ENCODE results near the gene SYPL2.

SYPL2 gene

GRCh38 chr1:109466452-109467300 lies at the start of gene SYPL2:
Gene SYPL2 (plus strand): TSS chr1:109466546. CDS start chr1:109466844, 298 bp downstream.
- H3K36me3 ChIP-seq (ENCODE audit: insufficient read depth, low read length), result no peaks in the 10 kb centered on the region
- H3K4me1 ChIP-seq (ENCODE audit: insufficient read depth, low read length), result peaks cover 4% of the 10 kb centered on the region
- no peaks in the 10 kb centered on the region for H3K9me3 ChIP-seq (ENCODE audit: low read length)
- peaks cover 69% of the 10 kb centered on the region for H3K27me3 ChIP-seq (ENCODE audit: insufficient read depth, low read length)
- H2AFZ ChIP-seq (ENCODE audit: low read depth, low read length), result peak within 1 kb of the TSS; percentile 70
- peak within 1 kb of the TSS; percentile 48 for H3K4me3 ChIP-seq (ENCODE audit: low read length)

DNA sequence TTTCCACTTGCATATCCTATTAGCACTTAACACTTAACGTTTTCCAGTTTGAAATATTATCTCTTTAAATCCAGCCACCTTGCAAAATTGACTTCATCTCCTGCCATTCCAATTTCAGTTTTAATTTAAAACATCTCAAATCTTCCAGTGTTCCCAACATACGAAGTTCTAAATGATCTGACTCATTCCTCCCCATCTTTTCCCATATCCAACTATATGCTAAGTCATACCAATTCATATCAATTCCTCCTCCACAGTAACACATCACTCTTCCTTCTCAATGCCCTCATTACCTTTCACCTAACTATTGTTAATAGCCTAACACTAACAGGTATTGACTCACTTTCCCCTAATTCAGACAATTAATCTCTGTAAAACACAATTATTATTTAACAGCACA lies 42.8 kb upstream of the SYPL2 start:
- Histone ChIP-seq H3K4me3 (ENCODE audit: low read length) (no peak overlapping the region), H3K27me3 (ENCODE audit: insufficient read depth, low read length) (no peaks in the 10 kb centered on the region), H3K9me3 (ENCODE audit: low read length) (no peaks in the 10 kb centered on the region), H3K36me3 (ENCODE audit: insufficient read depth, low read length) (peaks cover 25% of the 10 kb centered on the region), H2AFZ (ENCODE audit: low read depth, low read length) (no peak overlapping the region), H3K4me1 (ENCODE audit: insufficient read depth, low read length) (peaks cover 13% of the 10 kb centered on the region)

DNA sequence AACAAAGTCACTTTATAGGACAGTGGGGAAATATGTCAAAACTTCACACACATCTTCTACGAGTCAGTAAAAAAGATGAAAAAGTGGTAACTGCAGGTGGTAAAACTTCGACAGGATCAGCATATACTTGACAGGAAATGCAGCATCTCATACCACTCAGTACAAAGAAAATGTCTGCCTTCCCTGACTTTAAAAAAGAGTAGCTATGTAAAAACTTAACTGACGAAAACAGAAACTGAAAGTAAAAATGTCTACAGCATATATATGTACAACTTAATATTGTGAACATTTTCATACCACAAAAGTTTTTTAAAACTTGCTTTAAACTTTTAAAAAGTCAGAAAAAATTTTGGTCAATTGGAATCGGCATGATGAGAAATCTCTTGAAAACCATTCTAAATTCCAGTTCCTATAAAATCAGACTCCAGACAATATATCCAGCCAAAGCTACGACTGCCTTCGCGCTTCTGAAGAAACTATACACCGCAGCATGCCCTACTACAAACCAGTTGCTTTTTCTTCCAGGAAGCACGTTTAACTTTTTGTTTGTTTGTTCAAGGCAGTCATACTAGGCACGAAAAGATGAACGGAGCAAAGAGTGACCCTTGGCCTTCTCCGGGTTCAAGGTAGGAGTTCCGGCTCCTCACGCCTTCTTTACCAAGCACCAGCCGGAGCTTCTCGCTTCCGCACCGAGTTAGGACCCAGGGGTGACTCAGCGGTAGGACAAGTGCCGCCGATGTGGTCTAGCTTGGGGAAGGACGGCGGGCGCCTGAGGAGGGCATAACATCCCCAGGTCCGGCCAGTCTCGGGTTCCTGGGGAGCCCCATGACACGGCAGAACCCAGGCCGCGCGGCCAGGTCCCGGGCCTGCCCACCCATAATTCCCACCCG lies 40.7 kb upstream of the SYPL2 start:
- H3K4me1 ChIP-seq (ENCODE audit: insufficient read depth, low read length), result peaks cover 13% of the 10 kb centered on the region
- no peaks in the 10 kb centered on the region for H3K27me3 ChIP-seq (ENCODE audit: insufficient read depth, low read length)
- H3K36me3 ChIP-seq (ENCODE audit: insufficient read depth, low read length), result peaks cover 9% of the 10 kb centered on the region
- no peak overlapping the region for H2AFZ ChIP-seq (ENCODE audit: low read depth, low read length)
- no peaks in the 10 kb centered on the region for H3K9me3 ChIP-seq (ENCODE audit: low read length)
- H3K4me3 ChIP-seq (ENCODE audit: low read length), result peak overlapping the region; percentile 86

GRCh38 chr1:109426281-109427170 lies 39.8 kb upstream of the SYPL2 start, which contains the start of gene PSMA5:
Gene PSMA5 (minus strand): TSS chr1:109426448. CDS start chr1:109426330, 118 bp downstream.
- H3K9me3 ChIP-seq (ENCODE audit: low read length), result no peaks in the 10 kb centered on the region
- H2AFZ ChIP-seq (ENCODE audit: low read depth, low read length), result peak within 1 kb of the TSS; percentile 81
- peaks cover 2% of the 10 kb centered on the region for H3K36me3 ChIP-seq (ENCODE audit: insufficient read depth, low read length)
- peak within 1 kb of the TSS; percentile 86 for H3K4me3 ChIP-seq (ENCODE audit: low read length)
- H3K27me3 ChIP-seq (ENCODE audit: insufficient read depth, low read length), result no peaks in the 10 kb centered on the region
- peaks cover 13% of the 10 kb centered on the region for H3K4me1 ChIP-seq (ENCODE audit: insufficient read depth, low read length)

DNA sequence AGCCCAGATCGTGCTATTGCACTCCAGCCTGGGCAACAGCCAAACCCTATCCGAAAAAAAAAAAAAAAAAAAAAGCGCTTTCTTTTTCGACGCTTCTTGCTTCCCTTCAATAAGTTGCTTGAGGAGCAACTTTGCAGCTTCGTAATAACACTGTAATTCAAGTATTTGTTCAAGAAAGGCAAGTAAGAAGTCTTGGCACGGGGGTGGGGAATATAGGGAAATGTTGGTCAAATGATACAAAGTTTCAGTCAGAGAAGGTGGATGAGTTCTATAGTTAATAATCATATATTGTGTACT lies 39.2 kb upstream of the SYPL2 start:
- Histone ChIP-seq H3K36me3 (ENCODE audit: insufficient read depth, low read length) (no peaks in the 10 kb centered on the region), H3K27me3 (ENCODE audit: insufficient read depth, low read length) (no peaks in the 10 kb centered on the region), H3K9me3 (ENCODE audit: low read length) (no peaks in the 10 kb centered on the region), H3K4me3 (ENCODE audit: low read length) (peak overlapping the region; percentile 86), H2AFZ (ENCODE audit: low read depth, low read length) (peak overlapping the region; percentile 81), H3K4me1 (ENCODE audit: insufficient read depth, low read length) (peaks cover 13% of the 10 kb centered on the region)

GRCh38 chr1:109432336-109432735 lies 34.0 kb upstream of the SYPL2 start:
- no peak overlapping the region for H3K4me3 ChIP-seq (ENCODE audit: low read length)
- no peak overlapping the region for H2AFZ ChIP-seq (ENCODE audit: low read depth, low read length)
- H3K36me3 ChIP-seq (ENCODE audit: insufficient read depth, low read length), result no peaks in the 10 kb centered on the region
- no peaks in the 10 kb centered on the region for H3K9me3 ChIP-seq (ENCODE audit: low read length)
- H3K4me1 ChIP-seq (ENCODE audit: insufficient read depth, low read length), result peaks cover 5% of the 10 kb centered on the region
- no peaks in the 10 kb centered on the region for H3K27me3 ChIP-seq (ENCODE audit: insufficient read depth, low read length)

DNA sequence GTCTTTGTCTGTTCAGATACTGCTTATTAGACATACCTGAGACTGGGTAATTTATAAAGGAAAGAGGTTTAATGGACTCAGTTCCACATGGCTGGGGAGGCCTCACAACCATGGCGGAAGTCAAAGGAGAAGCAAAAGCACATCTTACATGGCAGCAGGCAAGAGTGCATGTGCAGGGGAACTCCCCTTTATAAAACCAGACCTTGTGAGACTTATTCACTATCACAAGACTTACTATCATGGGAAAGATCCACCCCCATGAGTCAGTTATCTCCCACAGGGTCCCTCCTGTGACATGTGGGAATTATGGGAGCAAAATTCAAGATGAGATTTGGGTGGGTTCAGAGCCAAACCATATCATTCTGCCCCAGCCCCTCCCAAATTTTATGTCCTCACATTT lies 33.0 kb upstream of the SYPL2 start:
- H3K27me3 ChIP-seq (ENCODE audit: insufficient read depth, low read length), result no peaks in the 10 kb centered on the region
- no peak overlapping the region for H2AFZ ChIP-seq (ENCODE audit: low read depth, low read length)
- no peaks in the 10 kb centered on the region for H3K9me3 ChIP-seq (ENCODE audit: low read length)
- no peaks in the 10 kb centered on the region for H3K36me3 ChIP-seq (ENCODE audit: insufficient read depth, low read length)
- H3K4me1 ChIP-seq (ENCODE audit: insufficient read depth, low read length), result peaks cover under 1% of the 10 kb centered on the region
- H3K4me3 ChIP-seq (ENCODE audit: low read length), result no peak overlapping the region

DNA sequence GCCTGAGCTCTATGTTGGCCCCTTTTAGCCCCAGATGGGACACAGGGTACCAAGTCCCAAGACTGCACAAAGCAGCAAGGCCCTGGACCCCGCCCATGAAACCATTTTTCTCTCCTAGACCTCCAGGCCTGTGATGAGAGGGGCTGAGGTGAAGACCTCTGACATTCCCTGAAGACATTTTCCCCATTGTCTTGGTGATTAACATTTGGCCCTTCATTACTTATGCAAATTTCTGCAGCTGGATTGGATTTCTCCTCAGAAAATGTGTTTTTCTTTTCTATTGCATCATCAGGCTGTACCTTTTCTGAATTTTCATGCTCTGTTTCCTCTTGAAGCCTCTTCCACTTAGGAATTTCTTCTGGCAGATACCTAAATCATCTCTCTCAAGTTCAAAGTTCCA lies 31.9 kb upstream of the SYPL2 start:
- H3K36me3 ChIP-seq (ENCODE audit: insufficient read depth, low read length), result no peaks in the 10 kb centered on the region
- H3K4me3 ChIP-seq (ENCODE audit: low read length), result no peak overlapping the region
- peaks cover 8% of the 10 kb centered on the region for H3K4me1 ChIP-seq (ENCODE audit: insufficient read depth, low read length)
- H3K27me3 ChIP-seq (ENCODE audit: insufficient read depth, low read length), result no peaks in the 10 kb centered on the region
- no peaks in the 10 kb centered on the region for H3K9me3 ChIP-seq (ENCODE audit: low read length)
- H2AFZ ChIP-seq (ENCODE audit: low read depth, low read length), result no peak overlapping the region

- H3K4me3 ChIP-seq (ENCODE audit: low read length), result no peak overlapping the region
- H3K27me3 ChIP-seq (ENCODE audit: insufficient read depth, low read length), result peaks cover 10% of the 10 kb centered on the region
- no peaks in the 10 kb centered on the region for H3K9me3 ChIP-seq (ENCODE audit: low read length)
- H2AFZ ChIP-seq (ENCODE audit: low read depth, low read length), result no peak overlapping the region
- H3K4me1 ChIP-seq (ENCODE audit: insufficient read depth, low read length), result peaks cover 8% of the 10 kb centered on the region
- no peaks in the 10 kb centered on the region for H3K36me3 ChIP-seq (ENCODE audit: insufficient read depth, low read length)
These were observed 27.5 kb upstream of the SYPL2 start for GRCh38 chr1:109438798-109439297.

- H3K4me1 ChIP-seq (ENCODE audit: insufficient read depth, low read length), result peaks cover 8% of the 10 kb centered on the region
- no peaks in the 10 kb centered on the region for H3K36me3 ChIP-seq (ENCODE audit: insufficient read depth, low read length)
- H2AFZ ChIP-seq (ENCODE audit: low read depth, low read length), result no peak overlapping the region
These were observed 25.3 kb upstream of the SYPL2 start for GRCh38 chr1:109441069-109441468.

DNA sequence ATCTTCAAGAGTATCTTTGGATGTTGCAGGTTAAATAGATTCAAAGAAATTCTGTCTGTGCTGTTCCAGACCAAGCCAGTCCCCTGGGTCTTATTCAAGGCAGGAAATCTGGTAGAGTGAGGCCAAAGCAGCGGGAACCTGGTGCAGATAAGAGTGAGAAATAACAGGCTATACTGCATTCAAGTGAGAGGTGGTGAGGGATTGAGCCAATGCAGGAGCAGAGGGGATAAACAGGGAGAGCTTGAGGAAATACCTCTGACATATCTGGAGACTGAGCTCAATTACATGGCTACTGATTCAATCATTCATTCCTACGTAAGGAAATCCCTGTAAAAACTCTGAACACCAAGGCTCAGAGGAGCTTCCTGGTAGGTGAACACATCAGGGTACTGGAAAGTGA lies 22.9 kb upstream of the SYPL2 start:
- H3K27me3 ChIP-seq (ENCODE audit: insufficient read depth, low read length), result peaks cover 22% of the 10 kb centered on the region
- H3K4me3 ChIP-seq (ENCODE audit: low read length), result no peak overlapping the region
- H2AFZ ChIP-seq (ENCODE audit: low read depth, low read length), result no peak overlapping the region
- H3K4me1 ChIP-seq (ENCODE audit: insufficient read depth, low read length), result peaks cover 5% of the 10 kb centered on the region
- no peaks in the 10 kb centered on the region for H3K9me3 ChIP-seq (ENCODE audit: low read length)
- H3K36me3 ChIP-seq (ENCODE audit: insufficient read depth, low read length), result no peaks in the 10 kb centered on the region

More at GRCh38 chr1:109441069-109441468, 25.3 kb upstream of the SYPL2 start:
- Histone ChIP-seq H3K9me3 (ENCODE audit: low read length) (no peaks in the 10 kb centered on the region), H3K27me3 (ENCODE audit: insufficient read depth, low read length) (peaks cover 22% of the 10 kb centered on the region), H3K4me3 (ENCODE audit: low read length) (no peak overlapping the region)

DNA sequence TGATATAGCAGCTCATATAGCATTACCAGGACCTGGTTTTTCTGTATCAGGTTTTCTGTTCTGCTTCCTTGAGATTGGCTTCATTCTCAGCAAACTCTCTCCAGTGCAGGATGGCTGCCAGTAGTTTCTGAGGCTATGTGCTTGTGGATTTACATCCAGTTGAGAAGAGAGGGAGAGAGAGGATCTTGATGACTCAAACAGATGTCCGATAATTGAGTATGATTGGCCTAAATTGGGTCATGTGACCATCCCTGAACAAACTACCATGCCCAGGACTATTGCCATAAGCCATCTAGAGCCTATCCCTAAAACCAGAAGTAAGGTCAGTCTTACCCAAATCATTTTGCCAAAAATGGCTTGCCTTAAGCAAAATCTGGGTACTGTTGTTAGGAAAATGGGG lies 22.0 kb upstream of the SYPL2 start:
- peaks cover 22% of the 10 kb centered on the region for H3K27me3 ChIP-seq (ENCODE audit: insufficient read depth, low read length)
- no peaks in the 10 kb centered on the region for H3K36me3 ChIP-seq (ENCODE audit: insufficient read depth, low read length)
- no peak overlapping the region for H2AFZ ChIP-seq (ENCODE audit: low read depth, low read length)
- no peak overlapping the region for H3K4me3 ChIP-seq (ENCODE audit: low read length)
- H3K4me1 ChIP-seq (ENCODE audit: insufficient read depth, low read length), result no peaks in the 10 kb centered on the region
- no peaks in the 10 kb centered on the region for H3K9me3 ChIP-seq (ENCODE audit: low read length)

Measured in neuron (in vitro differentiated cells).